ENCODE results near the gene MUC7. TPM values are rescaled to one million over a fixed set of nuclear protein-coding genes. Genes with fewer than 3 reads are reported as not detected.

MUC7 gene
- total RNA-seq, 1 experiment from 2014 or later, result not detected

DNA sequence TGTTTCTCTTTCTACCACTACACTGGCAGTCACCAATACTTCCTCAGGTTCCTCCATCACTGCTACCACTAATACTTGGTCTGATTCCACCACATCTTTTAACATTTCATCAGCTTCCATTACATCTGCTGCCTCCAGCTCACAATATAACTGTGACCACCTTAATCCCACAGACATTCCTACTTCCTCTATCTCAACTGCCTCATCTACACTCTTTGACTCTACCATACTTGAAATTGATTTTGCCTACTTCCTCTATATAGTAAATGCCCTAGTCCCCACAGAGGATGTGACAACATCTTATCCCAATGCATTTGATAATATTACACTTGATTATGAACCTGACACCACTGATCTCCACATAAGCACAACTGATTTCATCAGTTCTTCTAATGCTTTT, 45.2 kb upstream of the MUC7 start:
- no peaks in the 10 kb centered on the region for H3K4me1 ChIP-seq (ENCODE audit: control insufficient read depth in 1 of 2, insufficient read depth in 2 of 2, low read length in 2 of 2)
- H4K20me1 ChIP-seq (ENCODE audit: insufficient read depth), result no peaks in the 10 kb centered on the region
- H2AFZ ChIP-seq (ENCODE audit: low read depth, low read length, poor library complexity, severe bottlenecking), result no peak overlapping the region
- RAD21 ChIA-PET (ENCODE audit: low non-redundant PET in 1 of 2, low total read pairs in 2 of 2, uncharacterized antibody in 2 of 2, unreplicated experiment in 2 of 2), result no interaction called here
- H3K27ac ChIP-seq (ENCODE audit: low read depth, low read length), result no peak overlapping the region
- no peak overlapping the region for H3K4me3 ChIP-seq (replicated peaks in 1 of 2; ENCODE audit: low read depth in 1 of 2, low read length in 2 of 2)
- no peak overlapping the region for H3K4me2 ChIP-seq (ENCODE audit: low read length)
- H3K27me3 ChIP-seq (ENCODE audit: insufficient read depth, low read length), result no peaks in the 10 kb centered on the region
- no peaks in the 10 kb centered on the region for H3K79me2 ChIP-seq (ENCODE audit: insufficient read depth, low read length)
- no peak overlapping the region for H3K9ac ChIP-seq (ENCODE audit: low read length)
- POLR2A ChIA-PET, result no interaction called here
- TF ChIP-seq, protein P1, sequence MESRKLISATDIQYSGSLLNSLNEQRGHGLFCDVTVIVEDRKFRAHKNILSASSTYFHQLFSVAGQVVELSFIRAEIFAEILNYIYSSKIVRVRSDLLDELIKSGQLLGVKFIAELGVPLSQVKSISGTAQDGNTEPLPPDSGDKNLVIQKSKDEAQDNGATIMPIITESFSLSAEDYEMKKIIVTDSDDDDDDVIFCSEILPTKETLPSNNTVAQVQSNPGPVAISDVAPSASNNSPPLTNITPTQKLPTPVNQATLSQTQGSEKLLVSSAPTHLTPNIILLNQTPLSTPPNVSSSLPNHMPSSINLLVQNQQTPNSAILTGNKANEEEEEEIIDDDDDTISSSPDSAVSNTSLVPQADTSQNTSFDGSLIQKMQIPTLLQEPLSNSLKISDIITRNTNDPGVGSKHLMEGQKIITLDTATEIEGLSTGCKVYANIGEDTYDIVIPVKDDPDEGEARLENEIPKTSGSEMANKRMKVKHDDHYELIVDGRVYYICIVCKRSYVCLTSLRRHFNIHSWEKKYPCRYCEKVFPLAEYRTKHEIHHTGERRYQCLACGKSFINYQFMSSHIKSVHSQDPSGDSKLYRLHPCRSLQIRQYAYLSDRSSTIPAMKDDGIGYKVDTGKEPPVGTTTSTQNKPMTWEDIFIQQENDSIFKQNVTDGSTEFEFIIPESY (IDR thresholded peaks at IDR 0.05; ENCODE audit: extremely low read depth, insufficient replicate concordance, low read length), result no peak
- TF ChIP-seq, protein P2, sequence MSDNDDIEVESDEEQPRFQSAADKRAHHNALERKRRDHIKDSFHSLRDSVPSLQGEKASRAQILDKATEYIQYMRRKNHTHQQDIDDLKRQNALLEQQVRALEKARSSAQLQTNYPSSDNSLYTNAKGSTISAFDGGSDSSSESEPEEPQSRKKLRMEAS (IDR thresholded peaks at IDR 0.05), result no peak
- TF ChIP-seq ELF1 (IDR thresholded peaks at IDR 0.05; ENCODE audit: borderline replicate concordance, low read depth), result no peak
- CTCF ChIA-PET, result no interaction called here
- H3K9me2 ChIP-seq (ENCODE audit: insufficient read depth), result no peaks in the 10 kb centered on the region
- DNase-seq (ENCODE audit: low read depth, low spot score) (no peak), ATAC-seq (no peak)
- intact Hi-C loops (cut with micrococcal nuclease), result no loop called here
- H3K9me3 ChIP-seq (ENCODE audit: control insufficient read depth in 1 of 2, insufficient read depth in 1 of 2, low read depth in 1 of 2, low read length in 2 of 2), result no peaks in the 10 kb centered on the region
- no TSS peak for BruUV-seq (replicated peaks)
- no peaks in the 10 kb centered on the region for H3K36me3 ChIP-seq (ENCODE audit: control insufficient read depth in 1 of 2, insufficient read depth in 2 of 2, low read length in 2 of 2)

DNA sequence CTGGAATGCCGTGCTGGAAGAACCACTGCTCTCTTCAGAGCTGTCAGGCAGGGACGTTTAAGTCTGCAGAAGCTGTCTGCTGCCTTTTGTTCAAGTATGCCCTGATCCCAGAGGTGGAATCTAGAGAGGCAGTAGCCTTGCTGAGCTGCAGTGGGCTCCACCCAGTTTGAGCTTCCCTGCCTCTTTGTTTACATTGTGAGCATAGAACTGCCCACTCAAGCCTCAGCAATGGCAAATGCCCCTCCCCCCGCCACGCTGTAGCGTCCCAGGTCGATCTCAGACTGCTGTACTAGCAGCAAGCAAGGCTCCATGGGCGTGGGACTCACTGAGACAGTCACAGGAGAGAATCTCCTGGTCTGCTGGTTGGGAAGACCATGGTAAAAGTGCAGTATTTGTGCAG, 34.8 kb upstream of the MUC7 start:
- Histone ChIP-seq H3K27ac (ENCODE audit: low read depth, low read length) (no peak overlapping the region), H3K9me2 (ENCODE audit: insufficient read depth) (0 out of 2 replicates have a peak, but pooled peaks cover 2% of the 10 kb centered on the region), H3K4me1 (ENCODE audit: control insufficient read depth in 1 of 2, insufficient read depth in 2 of 2, low read length in 2 of 2) (no peaks in the 10 kb centered on the region), H3K9ac (ENCODE audit: low read length) (no peak overlapping the region), H3K4me3 (replicated peaks in 1 of 2; ENCODE audit: low read depth in 1 of 2, low read length in 2 of 2) (no peak overlapping the region), H3K4me2 (ENCODE audit: low read length) (no peak overlapping the region), H3K36me3 (ENCODE audit: control insufficient read depth in 1 of 2, insufficient read depth in 2 of 2, low read length in 2 of 2) (no peaks in the 10 kb centered on the region), H2AFZ (ENCODE audit: low read depth, low read length, poor library complexity, severe bottlenecking) (no peak overlapping the region), H3K27me3 (ENCODE audit: insufficient read depth, low read length) (no peaks in the 10 kb centered on the region), H4K20me1 (ENCODE audit: insufficient read depth) (no peaks in the 10 kb centered on the region; the same call in 1 of the 2 replicates), H3K79me2 (ENCODE audit: insufficient read depth, low read length) (no peaks in the 10 kb centered on the region), H3K9me3 (ENCODE audit: control insufficient read depth in 1 of 2, insufficient read depth in 1 of 2, low read depth in 1 of 2, low read length in 2 of 2) (no peaks in the 10 kb centered on the region)
- ChIA-PET POLR2A (no interaction called here), RAD21 (ENCODE audit: low non-redundant PET in 1 of 2, low total read pairs in 2 of 2, uncharacterized antibody in 2 of 2, unreplicated experiment in 2 of 2) (no interaction called here), CTCF (no interaction called here)
- TF ChIP-seq JUND (IDR thresholded peaks at IDR 0.05), result no peak
- TF ChIP-seq SP1 (IDR thresholded peaks at IDR 0.05; ENCODE audit: low read depth), result no peak
- TF ChIP-seq CBX3 (IDR thresholded peaks at IDR 0.05; ENCODE audit: low read depth), result no peak
- no peak for TF ChIP-seq ZNF274 (IDR thresholded peaks at IDR 0.05; ENCODE audit: low read depth, low read length)
- intact Hi-C loops (cut with micrococcal nuclease), result no loop called here
- DNase-seq (ENCODE audit: low read depth, low spot score) (no peak), ATAC-seq (no peak)
- BruUV-seq (replicated peaks), result no TSS peak

Data from HCT116 (cell line).